Lung (tissue), 12 donors: ENCODE data around the gene TRIM66. TPM values are rescaled to one million over a fixed set of nuclear protein-coding genes. Genes with fewer than 3 reads are reported as not detected.

Experiments used
- ATAC-seq: fragments of 200-7000 bp; cut with Tn5 transposase; one replicate; pipeline ENCODE4 v1.9.1; 2020; ENCODE audit warnings: moderate number of reproducible peaks; ENCODE audit not compliant: insufficient read depth, low FRiP score
- DNase-seq, 3 donors: peaks; one replicate each; pipeline ENCODE4 v3.0.0-alpha.2; 2013 to 2017
- H3K27ac ChIP-seq, 2 donors: one replicate each; pipeline ENCODE4 v1.5.1; 2013; ENCODE audit warnings: mild to moderate bottlenecking in 2 of 2, moderate library complexity in 2 of 2, control low read depth in 1 of 2, inconsistent platforms in 1 of 2, low read depth in 1 of 2, low read length in 1 of 2
- H3K27me3 ChIP-seq, 3 donors: one replicate each; pipeline ENCODE4 v1.5.1; 2013; ENCODE audit warnings: low read length in 2 of 3; ENCODE audit not compliant: control insufficient read depth in 3 of 3, insufficient read depth in 3 of 3
- H3K36me3 ChIP-seq, 4 donors: one replicate each; pipeline ENCODE4 v1.5.1; 2013; ENCODE audit warnings: low read length in 4 of 4, mild to moderate bottlenecking in 1 of 4, moderate library complexity in 1 of 4; ENCODE audit not compliant: control insufficient read depth in 4 of 4, insufficient read depth in 4 of 4
- H3K4me1 ChIP-seq, 5 donors: one replicate each; pipeline ENCODE4 v1.5.1; 2013; ENCODE audit warnings: low read length in 5 of 5, mild to moderate bottlenecking in 2 of 5, moderate library complexity in 1 of 5; ENCODE audit not compliant: control insufficient read depth in 5 of 5, insufficient read depth in 5 of 5
- H3K4me3 ChIP-seq: one replicate; pipeline ENCODE4 v1.5.1; 2013; ENCODE audit warnings: mild to moderate bottlenecking, control low read depth, moderate library complexity
- H3K9ac ChIP-seq, 2 donors: one replicate each; pipeline ENCODE4 v1.5.1; 2013; ENCODE audit warnings: low read length in 2 of 2, control low read depth in 1 of 2; ENCODE audit not compliant: insufficient read depth in 1 of 2
- H3K9me3 ChIP-seq, 4 donors: one replicate each; pipeline ENCODE4 v1.5.1; 2013; ENCODE audit warnings: low read length in 3 of 4, mild to moderate bottlenecking in 1 of 4, moderate library complexity in 1 of 4; ENCODE audit not compliant: control insufficient read depth in 4 of 4, insufficient read depth in 3 of 4
- WGBS, 2 donors: extraction: QIAGEN DNeasy Blood & Tissue Kit; methylation state at CpG; one replicate each; pipeline ENCODE4 v1.1.7; 2013; 5-methylcytosine and 5-hydroxymethylcytosine counted together
- polyA plus RNA-seq, 2 donors: library from polyadenylated mRNA; stranded (reverse); fragments of 200-250 nt; gene quantifications; one replicate each; pipeline ENCODE4 v1.2.1, GENCODE V29; 2013
- total RNA-seq, 2 donors: library from RNA; depleted of rRNA in 1 of 2; stranded (reverse); fragments of >200 nt in 1 of 2; gene quantifications; one replicate each; pipeline ENCODE4 v1.2.1, GENCODE V29; 2014 to 2021
- TF ChIP-seq, protein P1 (sequence below): IDR thresholded peaks from 2 replicates; pipeline ENCODE4 v1.5.1; 2012; ENCODE audit warnings: mild to moderate bottlenecking; ENCODE audit errors: control extremely low read depth, extremely low read depth
- donor health status: control.
- donor health status: control.
- donor health status: Bipolar disorder and iron deficiency.
- donor health status: healthy.
- donor health status: DM: yes; HTN: yes; CAD: no.

Gene TRIM66
- total and polyA plus RNA-seq, 4 donors = 2.0 to 23.9 (median 11.3) TPM

- peaks cover 3 to 24% (median 11%) of the 10 kb centered on the region in 4 donors for H3K36me3 ChIP-seq
- no peaks in the 10 kb centered on the region for H3K27me3 ChIP-seq
- no peak overlapping the region for H3K4me3 ChIP-seq
- peaks cover 0 to 2% (median 0%) of the 10 kb centered on the region in 4 donors for H3K9me3 ChIP-seq
- no peak overlapping the region for H3K27ac ChIP-seq
- ATAC-seq = no peak
- H3K9ac ChIP-seq = no peak overlapping the region
- no peaks in the 10 kb centered on the region for H3K4me1 ChIP-seq
- 98% methylated on average over 2 of the region's 2 CpGs for WGBS, 2 donors
- DNase-seq = no peak
- TF ChIP-seq, protein P1, sequence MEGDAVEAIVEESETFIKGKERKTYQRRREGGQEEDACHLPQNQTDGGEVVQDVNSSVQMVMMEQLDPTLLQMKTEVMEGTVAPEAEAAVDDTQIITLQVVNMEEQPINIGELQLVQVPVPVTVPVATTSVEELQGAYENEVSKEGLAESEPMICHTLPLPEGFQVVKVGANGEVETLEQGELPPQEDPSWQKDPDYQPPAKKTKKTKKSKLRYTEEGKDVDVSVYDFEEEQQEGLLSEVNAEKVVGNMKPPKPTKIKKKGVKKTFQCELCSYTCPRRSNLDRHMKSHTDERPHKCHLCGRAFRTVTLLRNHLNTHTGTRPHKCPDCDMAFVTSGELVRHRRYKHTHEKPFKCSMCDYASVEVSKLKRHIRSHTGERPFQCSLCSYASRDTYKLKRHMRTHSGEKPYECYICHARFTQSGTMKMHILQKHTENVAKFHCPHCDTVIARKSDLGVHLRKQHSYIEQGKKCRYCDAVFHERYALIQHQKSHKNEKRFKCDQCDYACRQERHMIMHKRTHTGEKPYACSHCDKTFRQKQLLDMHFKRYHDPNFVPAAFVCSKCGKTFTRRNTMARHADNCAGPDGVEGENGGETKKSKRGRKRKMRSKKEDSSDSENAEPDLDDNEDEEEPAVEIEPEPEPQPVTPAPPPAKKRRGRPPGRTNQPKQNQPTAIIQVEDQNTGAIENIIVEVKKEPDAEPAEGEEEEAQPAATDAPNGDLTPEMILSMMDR = no peak
Observed at GRCh38 chr11:8650401-8650990, 32.0 kb downstream of the TRIM66 start.

- H3K27ac ChIP-seq = no peak overlapping the region
- no peak for DNase-seq
Observed at GRCh38 chr11:8649361-8649760, 33.1 kb downstream of the TRIM66 start.

GRCh38 chr11:8646873-8647272 lies 35.6 kb downstream of the TRIM66 start:
- H3K9ac ChIP-seq = no peak overlapping the region
- WGBS, 2 donors = 96 to 98% methylated on average over 4 of the region's 4 CpGs
- H3K9me3 ChIP-seq = peaks cover 0 to 2% (median 0%) of the 10 kb centered on the region in 4 donors
- TF ChIP-seq, protein P1 = no peak
- H3K4me3 ChIP-seq = no peak overlapping the region
- H3K27ac ChIP-seq = no peak overlapping the region
- no peaks in the 10 kb centered on the region for H3K27me3 ChIP-seq
- peaks cover 0 to 7% (median 6%) of the 10 kb centered on the region in 5 donors for H3K4me1 ChIP-seq
- DNase-seq = no peak
- peaks cover 3 to 31% (median 17%) of the 10 kb centered on the region in 4 donors for H3K36me3 ChIP-seq
- no peak for ATAC-seq

More at GRCh38 chr11:8649361-8649760, 33.1 kb downstream of the TRIM66 start:
- H3K9ac ChIP-seq = no peak overlapping the region
- peaks cover 3 to 30% (median 15%) of the 10 kb centered on the region in 4 donors for H3K36me3 ChIP-seq
- WGBS, 2 donors = 87 to 93% methylated on average over 2 of the region's 2 CpGs
- H3K27me3 ChIP-seq = no peaks in the 10 kb centered on the region
- no peaks in the 10 kb centered on the region for H3K4me1 ChIP-seq
- ATAC-seq = no peak
- peaks cover 0 to 2% (median 0%) of the 10 kb centered on the region in 4 donors for H3K9me3 ChIP-seq
- TF ChIP-seq, protein P1 = no peak
- no peak overlapping the region for H3K4me3 ChIP-seq
